Lung microvascular endothelial cell (primary cell): ENCODE measurements around the gene MAN1A2. TPM values are rescaled to one million over a fixed set of nuclear protein-coding genes. Genes with fewer than 3 reads are reported as not detected.

Experiments used
- DNase-seq, 2 donors: peaks; one replicate each; pipeline versions ENCODE4 v3.0.0 to v3.0.0-alpha.2; 2010; ENCODE audit warnings: low read depth in 2 of 2
- total RNA-seq: library from RNA; depleted of rRNA; stranded (reverse); fragments of >200 nt; gene quantifications from 2 replicates; pipeline ENCODE4 v1.2.1, GENCODE V29; 2014

MAN1A2 gene
- total RNA-seq, 1 donor from 2014 or later, result 31.3 TPM

GRCh38 chr1:117359561-117360289, 7.5 kb upstream of the MAN1A2 start:
- no peak for DNase-seq

GRCh38 chr1:117362986-117363385, 4.3 kb upstream of the MAN1A2 start:
- no peak for DNase-seq

- DNase-seq, result no peak
Observed at GRCh38 chr1:117363571-117364048, 3.6 kb upstream of the MAN1A2 start.

GRCh38 chr1:117364240-117364639, 3.0 kb upstream of the MAN1A2 start:
- no peak for DNase-seq

- DNase-seq, result no peak
Observed at GRCh38 chr1:117365350-117366176, 1.7 kb upstream of the MAN1A2 start.

GRCh38 chr1:117366177-117367045, 838 bp upstream of the MAN1A2 start:
- peak; percentile 80 to 88 for DNase-seq

- peak; percentile 17 to 27 for DNase-seq
Observed at GRCh38 chr1:117368116-117369108, 1.2 kb downstream of the MAN1A2 start.

- DNase-seq, result peak in 1 of 2 donors; percentile 16
Observed at GRCh38 chr1:117370071-117370470, 2.8 kb downstream of the MAN1A2 start.

GRCh38 chr1:117370509-117370908, 3.3 kb downstream of the MAN1A2 start:
- DNase-seq, result no peak

- no peak for DNase-seq
Observed at GRCh38 chr1:117371441-117372151, 4.3 kb downstream of the MAN1A2 start.

- DNase-seq, result no peak
Observed at GRCh38 chr1:117372863-117373412, 5.7 kb downstream of the MAN1A2 start.

GRCh38 chr1:117373932-117374331, 6.7 kb downstream of the MAN1A2 start:
- DNase-seq, result no peak

GRCh38 chr1:117375327-117375726, 8.1 kb downstream of the MAN1A2 start:
- DNase-seq, result no peak

GRCh38 chr1:117387060-117387633, 19.9 kb downstream of the MAN1A2 start:
- no peak for DNase-seq

- no peak for DNase-seq
Observed at GRCh38 chr1:117388328-117388727, 21.1 kb downstream of the MAN1A2 start.

- no peak for DNase-seq
Observed at GRCh38 chr1:117389284-117389683, 22.0 kb downstream of the MAN1A2 start.

GRCh38 chr1:117389779-117390178, 22.5 kb downstream of the MAN1A2 start:
- DNase-seq, result no peak

GRCh38 chr1:117392771-117393170, 25.5 kb downstream of the MAN1A2 start:
- no peak for DNase-seq

- DNase-seq, result no peak
Observed at GRCh38 chr1:117396074-117396473, 28.8 kb downstream of the MAN1A2 start.
